GM18951 (cell line): ENCODE results near the gene LRRFIP1.

Experiments used
- POLR2A ChIP-seq: IDR thresholded peaks from 4 replicates; pipeline ENCODE4 v1.6.1; 2011; ENCODE audit warnings: mild to moderate bottlenecking; ENCODE audit not compliant: insufficient read length, insufficient read depth; ENCODE audit errors: extremely low read depth
- in situ Hi-C: fragments of 300-500 bp; cut with MboI; formaldehyde crosslinking; loops from one replicate; pipeline ENCODE4 v1.12.0; 2022; ENCODE audit warnings: low sequenced_read_pairs, mixed read lengths, inconsistent platforms; ENCODE audit not compliant: unreplicated experiment

The LRRFIP1 gene

GRCh38 chr2:237627441-237628246 lies at the start of gene LRRFIP1:
TSS of gene LRRFIP1 (plus strand) at chr2:237627587. CDS start at chr2:237627645, 58 bp downstream.
- in situ Hi-C loops, result no loop called here

GRCh38 chr2:237577956-237578870 lies 49.2 kb upstream of the LRRFIP1 start:
- in situ Hi-C loops, result no loop called here

More at GRCh38 chr2:237627441-237628246, at the start of gene LRRFIP1:
- no peak for TF ChIP-seq POLR2A

GRCh38 chr2:237581326-237581725 lies 46.1 kb upstream of the LRRFIP1 start:
- in situ Hi-C loops, result no loop called here
- TF ChIP-seq POLR2A, result no peak

More at GRCh38 chr2:237577956-237578870, 49.2 kb upstream of the LRRFIP1 start:
- no peak for TF ChIP-seq POLR2A

- in situ Hi-C loops, result no loop called here
- TF ChIP-seq POLR2A, result no peak
These were observed 45.3 kb upstream of the LRRFIP1 start for GRCh38 chr2:237581751-237582746.

GRCh38 chr2:237583385-237584295 lies 43.7 kb upstream of the LRRFIP1 start:
- in situ Hi-C loops, result no loop called here
- TF ChIP-seq POLR2A, result no peak

- in situ Hi-C loops, result no loop called here
- TF ChIP-seq POLR2A, result no peak
These were observed 41.7 kb upstream of the LRRFIP1 start for GRCh38 chr2:237585590-237586221.

GRCh38 chr2:237588044-237588696 lies 39.2 kb upstream of the LRRFIP1 start:
- in situ Hi-C loops, result no loop called here
- no peak for TF ChIP-seq POLR2A

- TF ChIP-seq POLR2A, result no peak
- in situ Hi-C loops, result no loop called here
These were observed 36.9 kb upstream of the LRRFIP1 start, which contains the start of gene RAB17 for GRCh38 chr2:237590272-237591140. TSS of gene RAB17 (minus strand) at chr2:237590734. CDS start at chr2:237586154, 4,580 bp downstream.

GRCh38 chr2:237591141-237591881 lies 36.1 kb upstream of the LRRFIP1 start:
- in situ Hi-C loops, result no loop called here
- no peak for TF ChIP-seq POLR2A
